NOMO-1 (cell line): Measurements from ENCODE around the gene ZNF532.
A peak's percentile ranks its signal among the peaks of the same experiment; 100 is the strongest.
"Not testable (repeated sequence)": the region's sequence is repeated elsewhere in the genome, so short reads cannot be mapped to it uniquely, and the experiment has no call there.

Experiments
- DNase-seq, 2 experiments: peaks; one replicate each; lab custom pipeline; 2025; ENCODE audit not compliant: unreplicated experiment in 2 of 2; lab: John Stamatoyannopoulos, UW

ZNF532 gene

DNA sequence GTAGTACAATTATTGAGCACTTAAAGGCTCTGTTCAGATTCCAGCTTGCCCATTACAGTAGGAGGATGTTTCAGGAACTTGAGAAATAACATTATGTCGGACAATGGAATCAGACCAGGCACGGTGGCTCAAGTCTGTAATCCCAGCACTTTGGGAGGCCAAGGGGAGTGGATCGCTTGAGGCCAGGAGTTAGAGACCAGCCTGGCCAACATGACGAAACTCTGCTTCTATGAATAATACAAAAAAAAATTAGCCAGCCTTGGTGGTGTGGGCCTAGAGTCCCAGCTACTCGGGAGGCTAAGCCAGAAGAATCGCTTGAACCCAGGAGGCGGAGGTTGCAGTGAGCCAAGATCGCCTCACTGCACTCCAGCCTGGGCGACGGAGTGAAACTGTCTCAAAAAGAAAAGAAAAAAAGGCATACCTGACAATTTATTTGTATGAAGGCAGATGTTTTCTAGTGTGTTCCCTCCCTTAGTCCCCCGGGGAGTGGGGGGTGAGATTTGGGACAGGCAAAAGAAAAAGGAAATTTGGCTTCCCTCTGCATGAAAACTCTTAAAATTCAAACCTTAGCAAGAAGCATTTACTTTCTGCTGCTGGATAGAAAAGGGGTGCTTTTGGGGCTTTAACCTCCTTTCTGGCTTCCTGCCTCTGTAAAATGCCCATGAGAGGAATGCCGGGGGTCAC is 13.7 kb upstream of the ZNF532 start:
- no peak for DNase-seq

DNA sequence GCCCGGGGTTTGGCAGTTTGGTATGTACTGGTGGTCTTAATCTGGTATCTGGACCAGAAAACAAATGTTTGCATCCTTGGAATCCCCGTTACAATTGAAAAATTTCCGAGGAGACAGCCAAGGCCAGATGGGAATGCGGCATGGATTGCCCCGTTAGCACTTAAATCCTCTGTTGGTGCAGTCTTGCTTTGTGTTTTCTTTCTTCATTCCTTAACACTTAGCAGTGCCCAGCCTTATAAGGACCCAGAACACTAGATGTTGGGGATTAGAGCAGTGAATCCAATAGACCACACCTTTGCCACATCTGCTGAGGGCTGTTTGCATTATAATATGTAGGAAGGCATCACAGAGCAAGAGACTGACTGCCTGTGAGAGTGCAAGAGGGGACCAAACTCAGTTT is 12.8 kb upstream of the ZNF532 start:
- no peak for DNase-seq

DNA sequence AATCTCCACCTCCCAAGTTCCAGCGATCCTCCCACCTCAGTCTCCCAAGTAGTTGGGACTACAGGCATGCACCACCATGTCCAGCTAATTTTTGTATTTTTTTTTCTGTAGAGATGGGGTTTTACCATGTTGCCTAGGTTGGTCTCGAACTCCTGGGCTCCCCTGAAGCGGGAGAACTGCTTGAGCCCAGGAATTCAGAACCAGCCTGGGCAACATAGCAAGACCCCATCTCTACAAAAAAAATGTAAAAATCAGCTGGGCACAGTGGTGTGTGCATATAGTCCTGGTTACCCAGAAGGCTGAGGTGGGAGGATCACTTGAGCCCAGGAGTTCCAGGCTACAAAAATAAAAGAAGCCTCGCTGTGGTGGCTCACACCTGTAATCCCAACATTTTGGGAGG is 12.0 kb upstream of the ZNF532 start:
- DNase-seq, result no peak

DNA sequence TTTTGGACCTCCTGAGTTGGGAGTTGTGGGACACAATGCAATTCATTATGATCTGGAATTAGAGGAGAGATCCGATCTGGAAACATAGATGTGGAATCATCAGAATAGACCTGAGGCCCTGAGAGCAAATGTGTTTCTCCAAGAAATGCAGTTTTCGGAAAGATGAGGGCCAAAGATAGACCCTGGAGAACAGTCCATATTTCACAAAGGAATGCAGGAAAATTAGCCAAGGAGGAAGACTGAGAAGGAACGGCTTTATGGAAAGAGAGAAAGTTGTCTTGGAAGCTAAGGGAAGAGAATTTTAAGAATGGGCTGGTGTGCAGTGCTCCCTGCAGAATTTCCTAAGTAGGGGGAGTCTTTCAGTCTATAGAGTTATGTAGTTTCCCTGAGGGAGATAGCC is 11.1 kb upstream of the ZNF532 start:
- no peak for DNase-seq

DNA sequence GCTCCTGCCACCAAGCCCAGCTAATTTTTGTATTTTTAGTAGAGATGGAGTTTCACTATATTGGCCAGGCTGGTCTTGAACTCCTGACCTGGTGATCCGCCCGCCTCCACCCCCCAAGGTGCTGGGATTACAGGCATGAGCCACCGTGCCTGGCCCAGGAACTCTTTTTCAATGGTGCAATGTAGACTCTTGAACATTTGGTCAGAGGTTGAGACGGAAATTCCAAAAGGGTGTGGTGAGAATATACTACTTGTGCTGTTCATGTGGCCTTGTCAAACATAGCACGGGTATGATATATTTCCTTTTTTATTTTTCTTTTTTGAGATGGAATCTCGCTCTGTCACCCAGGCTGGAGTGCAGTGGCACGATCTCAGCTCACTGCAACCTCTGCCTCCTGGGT is 9.2 kb upstream of the ZNF532 start:
- not testable (repeated sequence) for DNase-seq

DNA sequence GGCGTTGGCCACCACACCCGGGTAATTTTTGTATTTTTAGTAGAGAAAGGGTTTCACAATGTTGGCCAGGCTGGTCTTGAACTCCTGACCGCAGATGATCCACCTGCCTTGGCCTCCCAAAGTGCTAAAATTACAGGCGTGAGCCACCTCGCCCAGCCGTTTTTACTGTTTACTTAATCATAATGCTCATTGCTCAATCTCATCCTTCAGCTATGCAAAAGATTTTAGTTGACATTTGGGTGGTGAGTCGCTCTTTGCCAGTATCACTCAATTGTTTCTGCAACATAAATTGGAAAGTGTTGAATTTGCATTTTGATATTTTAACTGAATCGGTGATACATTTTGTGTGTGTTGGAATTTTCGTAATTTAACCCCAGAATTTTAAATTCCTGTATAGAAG is 7.8 kb upstream of the ZNF532 start:
- DNase-seq, result peak; percentile 12 to 19

DNA sequence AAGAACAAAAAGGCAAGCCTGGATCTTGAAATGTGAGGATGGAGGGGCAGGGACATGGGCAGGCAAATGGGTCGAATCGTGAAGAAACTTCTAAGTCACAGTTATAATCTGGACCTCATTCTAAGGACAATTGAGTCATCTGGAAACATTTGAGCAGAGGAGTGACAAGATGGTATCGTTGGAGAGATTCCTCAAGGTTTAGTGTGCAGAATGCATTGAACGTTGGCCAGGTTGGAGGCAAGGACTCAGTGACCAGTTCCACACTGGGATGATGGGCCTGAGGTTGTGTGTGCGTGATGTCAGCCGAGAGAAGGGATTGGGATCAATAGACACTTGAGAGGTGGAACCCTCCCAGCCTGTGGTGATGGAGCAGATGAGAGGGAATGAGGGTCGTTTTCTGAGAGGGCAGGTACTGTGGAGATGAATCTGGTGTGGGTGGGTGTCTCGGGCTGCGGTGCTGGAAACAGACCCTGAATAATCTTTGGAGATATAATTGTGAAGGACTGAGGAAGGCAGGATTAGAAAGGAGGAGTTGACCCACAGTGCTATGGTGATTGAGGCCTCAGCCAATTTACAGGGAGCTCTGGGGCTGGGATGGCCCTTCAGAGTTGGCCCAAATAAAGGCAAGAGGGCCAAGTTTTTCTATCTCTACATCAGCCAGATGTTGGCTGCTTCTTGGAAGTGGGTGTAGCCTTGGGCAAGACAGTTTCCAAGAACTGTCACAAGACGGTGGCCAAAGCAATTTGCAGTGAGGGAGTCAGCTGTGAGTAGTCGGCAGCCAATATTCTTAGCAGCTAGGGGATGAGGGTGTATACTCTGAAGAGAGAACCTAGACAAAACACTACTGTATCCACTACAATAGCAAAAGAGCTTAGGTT is 5.8 kb upstream of the ZNF532 start:
- DNase-seq, result no peak

DNA sequence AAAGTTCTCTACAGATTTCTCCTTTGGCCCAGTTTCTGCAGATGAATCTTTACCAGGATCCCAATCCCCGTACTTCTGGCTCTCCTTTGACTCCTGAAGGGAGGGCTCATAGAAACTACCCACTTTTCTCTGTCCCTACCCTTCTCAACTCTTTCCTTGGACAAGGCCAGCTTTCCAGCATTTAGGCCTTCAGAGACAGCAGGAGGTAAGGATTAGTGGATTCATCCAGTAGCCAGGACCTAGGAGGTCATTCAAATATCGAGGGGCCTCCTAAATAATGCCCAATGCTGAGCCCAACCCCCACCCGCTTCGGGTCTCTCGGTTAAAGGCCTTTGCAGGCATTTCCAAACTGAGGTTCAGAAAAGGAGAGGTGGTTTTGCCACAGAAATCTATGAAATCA is 4.8 kb upstream of the ZNF532 start:
- DNase-seq, result no peak

DNA sequence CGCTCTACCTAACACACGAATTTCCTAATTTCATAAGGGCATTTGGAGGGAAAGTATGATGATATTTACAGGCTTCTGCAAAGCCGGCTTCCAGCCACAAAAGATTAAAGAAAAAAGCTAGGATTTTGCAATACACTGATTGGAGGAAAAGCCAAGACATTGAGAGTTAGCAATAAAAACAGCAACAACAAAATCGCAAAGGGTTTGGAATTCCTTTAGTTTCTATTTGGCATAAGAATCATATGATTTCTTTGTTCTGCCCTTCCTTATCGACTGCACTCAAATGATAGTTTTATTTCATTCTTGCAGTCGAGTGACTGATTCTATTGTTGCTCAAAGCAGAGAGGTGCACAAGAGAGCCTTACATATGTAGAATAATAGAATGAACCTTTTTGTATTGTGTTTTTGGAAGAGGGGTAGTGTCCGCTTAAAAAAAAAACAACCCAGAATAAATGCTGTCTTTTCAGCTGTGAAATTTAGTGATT is 3.9 kb upstream of the ZNF532 start:
- DNase-seq, result no peak

DNA sequence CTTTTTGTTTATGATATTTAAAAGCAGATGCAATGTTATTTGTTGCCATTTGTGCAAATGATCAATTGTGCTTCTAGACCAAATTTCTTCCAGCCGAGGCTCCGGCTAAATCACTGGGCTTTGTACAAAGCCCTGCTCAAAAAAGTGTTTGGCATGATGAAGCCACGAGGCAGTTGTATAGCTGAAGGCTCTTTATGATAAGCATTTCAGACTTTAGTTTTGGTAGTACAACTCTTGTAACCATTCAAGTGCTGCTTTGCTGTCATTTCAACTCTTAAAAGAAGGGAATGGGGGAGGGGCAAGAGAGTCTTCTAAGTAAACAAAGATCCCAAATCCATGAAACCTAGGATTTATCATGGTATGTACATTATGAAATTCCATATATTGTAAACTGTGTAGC is 3.3 kb upstream of the ZNF532 start:
- no peak for DNase-seq

DNA sequence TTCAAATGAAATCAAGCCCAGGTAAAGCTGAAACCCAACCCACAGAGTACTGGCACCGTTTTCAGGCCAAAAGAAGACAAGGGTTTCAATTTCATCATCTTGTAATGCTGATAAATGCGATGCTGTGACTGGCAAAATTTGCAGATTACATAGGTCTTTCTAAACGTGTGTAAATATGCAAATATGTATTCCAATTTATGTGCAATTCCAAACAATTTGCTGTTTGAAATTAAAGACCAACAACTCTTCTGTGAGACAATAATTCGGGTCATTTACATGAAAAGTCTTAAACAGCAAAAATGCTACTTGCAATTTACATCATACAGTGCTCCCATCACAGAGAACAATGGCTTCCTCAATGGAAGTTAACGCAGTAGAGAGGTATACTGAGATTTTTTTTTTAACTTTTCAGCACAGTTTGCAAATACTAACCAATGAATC is 2.8 kb upstream of the ZNF532 start:
- no peak for DNase-seq

DNA sequence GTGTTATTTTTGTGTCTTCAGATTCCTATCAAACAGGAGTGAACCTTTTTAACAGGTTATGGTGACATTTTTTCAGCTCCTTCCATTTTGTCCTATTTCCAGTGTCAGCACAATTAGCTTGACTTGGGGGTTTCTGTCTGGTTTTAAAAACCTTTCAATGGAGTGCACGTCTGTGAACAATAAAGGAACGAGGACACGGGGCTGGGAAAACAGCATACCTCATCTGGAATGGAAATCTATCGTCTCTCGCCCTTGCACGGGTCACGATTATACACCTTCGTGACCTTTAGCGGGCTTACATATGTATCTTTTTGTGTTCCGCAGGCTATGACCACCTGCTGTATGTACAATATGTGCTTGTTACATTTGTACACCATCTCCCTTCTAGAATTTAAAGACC is 2.3 kb upstream of the ZNF532 start:
- DNase-seq, result no peak

DNA sequence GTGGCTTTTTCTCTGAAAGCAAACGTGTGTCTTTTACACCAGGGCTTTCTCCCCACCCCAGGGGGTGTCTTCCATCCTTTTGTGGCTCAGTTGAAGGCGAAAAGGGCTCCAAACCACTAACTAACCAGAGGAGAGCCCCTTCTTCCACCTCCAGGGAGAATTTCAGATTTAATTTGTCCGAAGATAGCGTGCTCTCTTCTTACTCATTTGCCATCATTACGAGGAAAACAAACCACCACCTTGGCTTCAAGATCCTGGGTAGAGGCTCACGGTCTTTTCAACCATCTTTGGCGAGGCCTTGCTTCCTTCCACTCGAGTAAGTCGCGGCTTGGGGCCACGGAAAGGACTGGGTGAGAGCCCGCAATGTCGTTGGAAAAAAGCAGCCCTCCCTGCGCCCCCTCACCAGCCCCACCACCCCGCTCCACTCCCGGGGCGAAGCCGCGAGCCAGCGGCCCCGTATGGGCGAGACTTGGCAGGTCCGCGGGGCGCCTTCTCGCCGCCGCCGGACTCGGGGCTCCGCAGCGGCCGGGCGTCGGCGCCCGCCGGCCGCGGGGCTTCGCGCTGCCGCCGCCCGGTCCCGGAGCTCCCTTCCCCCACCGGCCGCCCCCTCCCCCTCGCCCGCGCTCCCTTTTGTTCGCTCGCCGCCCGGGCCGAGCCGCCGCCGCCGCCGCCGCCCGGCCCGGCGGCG is 1.7 kb upstream of the ZNF532 start:
- peak; percentile 13 to 30 for DNase-seq

DNA sequence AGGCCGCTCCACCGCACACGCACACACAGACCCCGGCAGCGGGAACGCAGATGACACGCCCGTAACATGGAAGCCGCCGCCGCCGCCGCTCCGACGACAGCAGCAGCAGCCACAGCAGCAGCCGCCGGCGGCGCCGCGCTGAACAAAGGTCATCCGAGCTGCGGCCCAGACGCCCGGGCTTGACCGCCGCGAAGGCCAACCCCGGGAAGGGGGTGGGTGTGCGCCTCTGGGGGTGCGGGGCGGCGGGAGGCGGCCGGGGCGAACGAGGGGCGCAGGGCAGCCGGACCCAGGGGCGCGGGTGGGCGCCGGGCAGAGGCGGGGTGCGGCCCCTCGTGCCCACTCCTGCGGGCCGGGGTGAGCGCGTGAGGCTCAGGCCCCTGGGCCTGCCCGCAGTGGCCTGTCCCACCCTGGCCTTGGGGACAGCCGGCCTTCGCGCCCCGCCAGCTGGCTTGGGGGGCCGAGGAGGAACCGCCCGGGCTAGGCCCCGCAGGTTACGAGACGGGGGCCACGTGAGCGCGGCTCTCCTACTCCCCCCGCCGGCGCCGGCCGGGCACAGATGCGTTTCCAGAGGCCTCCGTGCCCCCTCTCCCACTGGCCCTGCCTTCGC is 1.0 kb upstream of the ZNF532 start:
- peak; percentile 39 to 50 for DNase-seq

DNA sequence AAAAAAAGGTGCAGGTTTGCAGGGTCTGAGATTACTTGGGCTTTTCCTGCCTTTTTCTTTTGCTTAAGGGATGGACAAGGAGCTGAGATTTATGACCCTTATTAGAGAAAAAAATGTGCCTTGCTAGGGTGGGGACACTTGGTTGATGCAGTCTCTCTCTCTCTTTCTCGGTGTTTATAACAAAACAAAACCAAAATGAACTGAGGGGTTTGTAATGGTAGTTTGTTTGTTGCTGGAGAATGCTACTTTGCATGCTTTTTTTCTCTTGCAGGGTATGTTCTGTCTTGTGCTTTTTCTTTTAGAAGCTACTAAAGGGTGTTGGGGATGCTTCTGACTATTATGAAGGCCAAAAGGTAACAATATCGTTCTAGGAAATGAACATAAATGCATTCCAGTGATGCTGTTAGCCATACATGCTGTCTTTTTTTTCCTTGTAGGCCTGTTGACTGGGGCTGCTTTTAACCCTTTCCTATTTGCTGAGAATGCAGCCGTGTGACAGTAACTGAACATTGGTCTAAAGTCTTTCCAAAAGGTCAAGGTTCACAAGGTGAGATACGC is 435 bp downstream of the ZNF532 start:
- no peak for DNase-seq

DNA sequence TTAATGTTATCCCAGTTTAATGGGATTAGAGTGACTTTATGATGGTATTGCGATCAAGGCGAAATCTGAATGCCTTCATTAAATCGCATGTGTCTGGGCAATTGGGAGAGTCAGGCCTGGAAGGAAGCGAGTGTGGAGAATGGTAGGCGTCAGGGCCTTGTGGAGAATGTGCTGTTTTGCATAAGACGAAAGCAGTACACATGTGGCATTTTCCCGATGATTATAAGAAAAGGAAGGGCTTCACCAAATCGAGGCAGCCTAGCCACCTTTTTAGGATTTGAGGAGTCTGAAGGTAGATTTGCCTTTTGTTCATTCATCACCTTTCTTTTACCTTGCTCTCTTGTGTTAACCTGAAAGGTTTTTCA is 1.0 kb downstream of the ZNF532 start:
- no peak for DNase-seq

DNA sequence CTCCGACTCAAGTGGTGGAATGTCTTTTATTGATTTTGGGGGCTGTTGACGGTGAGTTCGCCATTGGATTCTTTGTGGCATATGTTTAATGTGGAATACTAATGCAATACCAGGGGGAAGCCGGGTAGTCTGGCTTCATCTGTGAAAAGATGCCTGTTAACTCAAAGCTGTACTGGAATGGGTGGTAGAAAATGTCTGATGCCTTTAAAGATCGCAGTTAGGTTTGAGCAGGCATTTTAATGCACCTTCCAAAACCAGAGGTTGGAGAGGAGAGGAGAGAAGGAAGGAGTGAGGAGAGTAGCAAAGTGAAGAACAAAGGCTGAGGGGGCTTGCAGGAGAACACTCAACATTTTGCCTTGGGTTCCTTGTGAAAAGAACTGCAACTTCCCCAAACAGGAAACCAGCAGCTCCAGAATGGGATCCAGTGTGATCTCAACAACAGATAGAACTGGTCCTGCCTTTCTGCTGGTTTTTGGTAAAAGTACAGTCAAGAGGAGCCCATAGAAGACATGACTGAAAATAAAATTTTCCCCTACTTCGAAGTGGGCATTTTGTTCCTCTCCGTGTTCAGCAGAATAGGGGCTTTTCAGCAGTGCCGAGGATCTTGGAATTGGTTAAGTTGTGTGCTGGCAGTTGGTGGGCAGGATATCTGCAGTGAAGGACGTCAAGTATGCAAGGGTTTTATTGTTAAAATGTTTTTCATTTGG is 1.5 kb downstream of the ZNF532 start:
- no peak for DNase-seq

DNA sequence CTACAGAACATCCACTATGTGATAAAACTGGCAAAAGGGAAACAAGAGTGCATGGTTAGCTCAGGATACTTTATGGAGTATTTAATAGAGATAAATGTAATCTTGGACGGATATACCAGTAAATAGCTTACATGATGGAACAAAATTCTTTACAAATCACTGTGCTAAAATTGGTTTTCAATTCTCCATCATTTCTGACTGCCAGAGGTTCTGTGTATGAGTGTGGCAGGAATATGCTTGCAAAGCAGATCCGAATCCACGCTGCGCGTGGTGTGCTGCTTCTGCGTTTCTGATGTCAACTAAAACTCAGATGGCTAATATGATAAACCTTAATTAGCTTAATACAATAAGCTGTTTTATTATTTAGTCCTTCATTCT is 2.1 kb downstream of the ZNF532 start:
- no peak for DNase-seq

DNA sequence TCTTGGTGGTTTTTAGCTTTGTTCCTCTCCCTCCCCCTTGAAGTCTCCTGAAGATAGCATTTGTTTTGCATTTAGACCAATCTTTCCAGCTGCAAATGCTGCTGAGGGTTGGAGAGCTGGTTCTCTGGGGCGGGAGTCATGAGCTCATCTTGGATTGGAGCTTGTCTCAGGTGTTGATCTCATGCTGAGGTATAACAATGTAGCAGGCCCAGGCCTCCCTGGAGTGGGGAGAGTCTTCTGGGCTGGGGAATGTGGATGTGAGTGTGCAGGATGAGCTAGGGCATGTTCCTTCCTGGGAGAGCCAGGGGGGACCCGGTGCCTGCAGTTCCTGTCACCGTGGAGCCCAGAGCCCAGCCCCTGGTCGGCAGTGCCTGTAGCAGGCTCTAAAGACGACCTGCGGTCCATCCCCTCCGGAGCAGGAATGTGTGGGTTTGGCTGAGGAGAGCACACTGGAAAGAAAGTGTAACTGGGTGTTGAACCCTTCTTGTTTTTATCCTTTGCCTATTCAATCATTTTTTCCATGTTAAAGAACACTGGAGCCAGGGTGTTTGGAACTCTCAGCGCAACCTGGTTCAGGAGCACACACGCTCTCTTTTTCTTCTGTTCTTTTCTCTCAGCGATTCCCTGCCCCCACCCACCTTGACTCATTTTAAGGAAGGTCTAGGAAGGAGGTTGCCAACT is 2.7 kb downstream of the ZNF532 start:
- DNase-seq, result no peak

DNA sequence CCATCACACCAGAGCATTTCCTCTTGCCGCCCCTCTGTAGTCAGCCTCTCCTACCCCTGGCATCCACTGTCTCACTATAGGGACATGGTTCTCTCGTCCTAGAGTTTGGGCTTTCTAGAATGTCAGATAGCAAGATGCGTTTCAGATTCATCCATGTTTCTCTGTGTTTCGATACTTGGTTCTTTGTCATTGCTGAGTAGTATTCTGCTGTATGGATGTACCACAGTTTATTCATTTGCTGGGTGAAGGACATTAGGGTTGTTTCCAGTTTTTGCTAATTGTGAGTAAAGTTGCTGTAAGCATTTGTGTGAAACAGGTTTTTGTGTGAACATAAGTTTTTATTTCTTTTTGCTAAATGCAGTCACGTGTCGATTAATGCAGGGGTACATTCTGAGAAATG is 3.8 kb downstream of the ZNF532 start:
- no peak for DNase-seq
